Tibial nerve (tissue), 3 donors: ENCODE results near the gene TPPP.
"Not testable (repeated sequence)": the region's sequence is repeated elsewhere in the genome, so short reads cannot be mapped to it uniquely, and the experiment has no call there.

Experiments used
- CTCF ChIP-seq, 5 experiments: fragments of 200-600 bp in 3 of 5; fragments of 450-650 bp in 2 of 5; sonication (generic) in 3 of 5; IDR thresholded peaks; one replicate each; pipeline ENCODE4 v1.5.1; 2016 to 2019; ENCODE audit warnings: antibody characterized with exemption in 5 of 5, mild to moderate bottlenecking in 3 of 5, moderate library complexity in 2 of 5
- POLR2A ChIP-seq, 2 donors: fragments of 450-650 bp; IDR thresholded peaks; one replicate each; pipeline ENCODE4 v1.6.1; 2017; ENCODE audit warnings: antibody characterized with exemption in 2 of 2, mild to moderate bottlenecking in 2 of 2, moderate library complexity in 2 of 2

GRCh38 chr5:713686-714085, 20.5 kb upstream of the TPPP start:
- TF ChIP-seq CTCF, POLR2A (IDR thresholded peaks at IDR 0.05): not testable (repeated sequence)
